Neural cell (in vitro differentiated cells): ENCODE data around the gene KLF13. TPM values are rescaled to one million over a fixed set of nuclear protein-coding genes. Genes with fewer than 3 reads are reported as not detected.

Source experiments
- H2AFZ ChIP-seq: fragments of 200-600, 300-800 bp; sonication (generic), shearing (Covaris generic); 2 replicates; pipeline ENCODE4 v1.6.0; 2014; ENCODE audit warnings: low read depth, mild to moderate bottlenecking, antibody characterized with exemption, low read length, moderate library complexity
- H3F3A ChIP-seq: fragments of 200-600 bp; shearing (Covaris generic); 2 replicates; pipeline ENCODE4 v1.6.1; 2016; ENCODE audit warnings: mild to moderate bottlenecking, moderate library complexity, mixed read lengths, antibody characterized with exemption, low read length; ENCODE audit not compliant: insufficient read depth, poor library complexity, severe bottlenecking
- H3K27ac ChIP-seq: fragments of 200-600, 300-800 bp; sonication (generic), shearing (Covaris generic); 2 replicates; pipeline ENCODE4 v1.5.1; 2014; ENCODE audit warnings: mild to moderate bottlenecking, low read length, moderate library complexity
- H3K27me3 ChIP-seq: fragments of 300-800, 200-600 bp; sonication (generic), shearing (Covaris generic); 2 replicates; pipeline ENCODE4 v1.6.0; 2014; ENCODE audit warnings: mild to moderate bottlenecking, low read depth, low read length, moderate library complexity; ENCODE audit not compliant: insufficient read depth
- H3K36me3 ChIP-seq: fragments of 300-800, 200-600 bp; sonication (generic), shearing (Covaris generic); 2 replicates; pipeline ENCODE4 v1.5.1; 2014; ENCODE audit warnings: mild to moderate bottlenecking, antibody characterized with exemption, low read length, moderate library complexity; ENCODE audit not compliant: insufficient read depth
- H3K4me2 ChIP-seq: fragments of 300-800, 200-600 bp; sonication (generic), shearing (Covaris generic); 2 replicates; pipeline ENCODE4 v1.6.0; 2014; ENCODE audit warnings: mild to moderate bottlenecking, low read length
- H3K4me3 ChIP-seq: fragments of 300-800, 200-600 bp; sonication (generic), shearing (Covaris generic); 2 replicates; pipeline ENCODE4 v1.5.1; 2014; ENCODE audit warnings: mild to moderate bottlenecking, low read length, moderate library complexity
- H3K79me2 ChIP-seq: fragments of 200-600 bp; shearing (Covaris generic); replicated peaks from 2 replicates; pipeline ENCODE4 v1.6.0; 2014; ENCODE audit warnings: mild to moderate bottlenecking, low read length, moderate library complexity; ENCODE audit not compliant: insufficient read depth
- H3K9ac ChIP-seq: fragments of 300-800, 200-600 bp; sonication (generic), shearing (Covaris generic); 2 replicates; pipeline ENCODE4 v1.6.1; 2016; ENCODE audit warnings: mild to moderate bottlenecking, low read length, mixed read lengths
- H3K9me2 ChIP-seq: fragments of 200-600 bp; shearing (Covaris generic); 2 replicates; pipeline ENCODE4 v1.6.1; 2016; ENCODE audit warnings: mild to moderate bottlenecking, low read length, mixed read lengths; ENCODE audit not compliant: insufficient read depth
- H3K9me3 ChIP-seq: fragments of 200-600, 300-800 bp; sonication (generic), shearing (Covaris generic); 2 replicates; pipeline ENCODE4 v1.6.1; 2016; ENCODE audit warnings: mild to moderate bottlenecking, mixed run types, low read length, moderate library complexity, mixed read lengths
- H4K20me1 ChIP-seq: fragments of 200-600 bp; shearing (Covaris generic); 2 replicates; pipeline ENCODE4 v1.6.1; 2016; ENCODE audit warnings: mild to moderate bottlenecking, mixed run types; ENCODE audit not compliant: insufficient read depth
- EP300 ChIP-seq: fragments of 450-650 bp; conservative IDR thresholded peaks from 2 replicates; pipeline ENCODE4 v1.6.1; 2014; ENCODE audit warnings: antibody characterized with exemption, mild to moderate bottlenecking, moderate library complexity; ENCODE audit not compliant: poor library complexity, severe bottlenecking
- EZH2 ChIP-seq: fragments of 200-600, 300-800 bp; shearing (Covaris generic), sonication (generic); IDR thresholded peaks from 2 replicates; pipeline ENCODE4 v1.6.1; 2014; ENCODE audit warnings: antibody characterized with exemption, low read length, borderline replicate concordance, mild to moderate bottlenecking; ENCODE audit not compliant: insufficient read depth, poor library complexity, severe bottlenecking
- MXI1 ChIP-seq: fragments of 450-650 bp; conservative IDR thresholded peaks from 2 replicates; pipeline ENCODE4 v1.6.1; 2014; ENCODE audit warnings: antibody characterized with exemption, mild to moderate bottlenecking; ENCODE audit not compliant: poor library complexity, severe bottlenecking
- POLR2AphosphoS5 ChIP-seq: IDR thresholded peaks from 2 replicates; pipeline ENCODE4 v1.6.1; 2012
- RAD21 ChIP-seq: fragments of 450-650 bp; conservative IDR thresholded peaks from 2 replicates; pipeline ENCODE4 v1.6.1; 2014; ENCODE audit warnings: antibody characterized with exemption, mild to moderate bottlenecking, moderate library complexity
- SMC3 ChIP-seq: fragments of 450-650 bp; conservative IDR thresholded peaks from 2 replicates; pipeline ENCODE4 v1.6.1; 2014; ENCODE audit warnings: antibody characterized with exemption, mild to moderate bottlenecking, moderate library complexity; ENCODE audit not compliant: poor library complexity
- TAF1 ChIP-seq: IDR thresholded peaks from 2 replicates; pipeline ENCODE4 v1.6.1; 2012; ENCODE audit warnings: low read depth
- polyA plus RNA-seq: library from polyadenylated mRNA; depleted of rRNA; stranded (reverse); fragments of >200 nt; gene quantifications from 2 replicates; pipeline ENCODE4 v1.2.3, GENCODE V29; 2014
- TF ChIP-seq, protein P1 (sequence below): fragments of 450-650 bp; IDR thresholded peaks from 2 replicates; pipeline ENCODE4 v1.5.1; 2014; ENCODE audit warnings: antibody characterized with exemption, mild to moderate bottlenecking, moderate library complexity; ENCODE audit not compliant: poor library complexity, severe bottlenecking
- TF ChIP-seq, protein P2 (sequence below): IDR thresholded peaks from 2 replicates; pipeline ENCODE4 v1.6.1; 2012; ENCODE audit warnings: borderline replicate concordance

The KLF13 gene
- polyA plus RNA-seq, 1 donor from 2014 or later: 17.0 TPM

DNA sequence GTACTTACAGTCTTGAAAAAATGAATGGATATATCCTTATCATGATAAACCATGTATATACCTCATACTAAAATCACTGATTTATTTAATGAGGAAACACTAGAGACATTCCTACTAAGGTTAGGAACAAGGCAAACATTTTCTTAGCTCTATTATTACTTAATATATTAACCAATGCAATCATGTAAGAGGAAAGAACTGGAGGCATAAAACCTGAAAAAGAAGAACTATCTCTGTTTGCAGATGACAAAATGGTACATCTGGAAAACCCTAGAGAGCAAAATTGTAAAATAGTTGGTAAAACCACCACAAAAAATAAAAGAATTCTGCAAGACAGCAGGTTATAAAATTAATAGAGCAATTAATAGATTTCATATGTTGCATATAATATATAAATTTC, 81.2 kb downstream of the KLF13 start:
- Histone ChIP-seq H3K27me3 (no peaks in the 10 kb centered on the region), H3K9me3 (peaks cover 6% of the 10 kb centered on the region), H3K9me2 (no peaks in the 10 kb centered on the region), H3K4me3 (no peak overlapping the region), H4K20me1 (no peaks in the 10 kb centered on the region), H2AFZ (no peak overlapping the region), H3K9ac (no peak overlapping the region), H3K36me3 (no peaks in the 10 kb centered on the region), H3K79me2 (no peaks in the 10 kb centered on the region), H3K4me2 (no peak overlapping the region), H3F3A (no peaks in the 10 kb centered on the region), H3K27ac (no peak overlapping the region)
- TF ChIP-seq, protein P1, sequence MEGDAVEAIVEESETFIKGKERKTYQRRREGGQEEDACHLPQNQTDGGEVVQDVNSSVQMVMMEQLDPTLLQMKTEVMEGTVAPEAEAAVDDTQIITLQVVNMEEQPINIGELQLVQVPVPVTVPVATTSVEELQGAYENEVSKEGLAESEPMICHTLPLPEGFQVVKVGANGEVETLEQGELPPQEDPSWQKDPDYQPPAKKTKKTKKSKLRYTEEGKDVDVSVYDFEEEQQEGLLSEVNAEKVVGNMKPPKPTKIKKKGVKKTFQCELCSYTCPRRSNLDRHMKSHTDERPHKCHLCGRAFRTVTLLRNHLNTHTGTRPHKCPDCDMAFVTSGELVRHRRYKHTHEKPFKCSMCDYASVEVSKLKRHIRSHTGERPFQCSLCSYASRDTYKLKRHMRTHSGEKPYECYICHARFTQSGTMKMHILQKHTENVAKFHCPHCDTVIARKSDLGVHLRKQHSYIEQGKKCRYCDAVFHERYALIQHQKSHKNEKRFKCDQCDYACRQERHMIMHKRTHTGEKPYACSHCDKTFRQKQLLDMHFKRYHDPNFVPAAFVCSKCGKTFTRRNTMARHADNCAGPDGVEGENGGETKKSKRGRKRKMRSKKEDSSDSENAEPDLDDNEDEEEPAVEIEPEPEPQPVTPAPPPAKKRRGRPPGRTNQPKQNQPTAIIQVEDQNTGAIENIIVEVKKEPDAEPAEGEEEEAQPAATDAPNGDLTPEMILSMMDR: no peak
- TF ChIP-seq TAF1: no peak
- TF ChIP-seq, protein P2, sequence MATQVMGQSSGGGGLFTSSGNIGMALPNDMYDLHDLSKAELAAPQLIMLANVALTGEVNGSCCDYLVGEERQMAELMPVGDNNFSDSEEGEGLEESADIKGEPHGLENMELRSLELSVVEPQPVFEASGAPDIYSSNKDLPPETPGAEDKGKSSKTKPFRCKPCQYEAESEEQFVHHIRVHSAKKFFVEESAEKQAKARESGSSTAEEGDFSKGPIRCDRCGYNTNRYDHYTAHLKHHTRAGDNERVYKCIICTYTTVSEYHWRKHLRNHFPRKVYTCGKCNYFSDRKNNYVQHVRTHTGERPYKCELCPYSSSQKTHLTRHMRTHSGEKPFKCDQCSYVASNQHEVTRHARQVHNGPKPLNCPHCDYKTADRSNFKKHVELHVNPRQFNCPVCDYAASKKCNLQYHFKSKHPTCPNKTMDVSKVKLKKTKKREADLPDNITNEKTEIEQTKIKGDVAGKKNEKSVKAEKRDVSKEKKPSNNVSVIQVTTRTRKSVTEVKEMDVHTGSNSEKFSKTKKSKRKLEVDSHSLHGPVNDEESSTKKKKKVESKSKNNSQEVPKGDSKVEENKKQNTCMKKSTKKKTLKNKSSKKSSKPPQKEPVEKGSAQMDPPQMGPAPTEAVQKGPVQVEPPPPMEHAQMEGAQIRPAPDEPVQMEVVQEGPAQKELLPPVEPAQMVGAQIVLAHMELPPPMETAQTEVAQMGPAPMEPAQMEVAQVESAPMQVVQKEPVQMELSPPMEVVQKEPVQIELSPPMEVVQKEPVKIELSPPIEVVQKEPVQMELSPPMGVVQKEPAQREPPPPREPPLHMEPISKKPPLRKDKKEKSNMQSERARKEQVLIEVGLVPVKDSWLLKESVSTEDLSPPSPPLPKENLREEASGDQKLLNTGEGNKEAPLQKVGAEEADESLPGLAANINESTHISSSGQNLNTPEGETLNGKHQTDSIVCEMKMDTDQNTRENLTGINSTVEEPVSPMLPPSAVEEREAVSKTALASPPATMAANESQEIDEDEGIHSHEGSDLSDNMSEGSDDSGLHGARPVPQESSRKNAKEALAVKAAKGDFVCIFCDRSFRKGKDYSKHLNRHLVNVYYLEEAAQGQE: no peak
- no peak for TF ChIP-seq EP300
- no peak for TF ChIP-seq EZH2
- no peak for TF ChIP-seq POLR2AphosphoS5
- no peak for TF ChIP-seq SMC3
- no peak for TF ChIP-seq MXI1
- no peak for TF ChIP-seq RAD21

DNA sequence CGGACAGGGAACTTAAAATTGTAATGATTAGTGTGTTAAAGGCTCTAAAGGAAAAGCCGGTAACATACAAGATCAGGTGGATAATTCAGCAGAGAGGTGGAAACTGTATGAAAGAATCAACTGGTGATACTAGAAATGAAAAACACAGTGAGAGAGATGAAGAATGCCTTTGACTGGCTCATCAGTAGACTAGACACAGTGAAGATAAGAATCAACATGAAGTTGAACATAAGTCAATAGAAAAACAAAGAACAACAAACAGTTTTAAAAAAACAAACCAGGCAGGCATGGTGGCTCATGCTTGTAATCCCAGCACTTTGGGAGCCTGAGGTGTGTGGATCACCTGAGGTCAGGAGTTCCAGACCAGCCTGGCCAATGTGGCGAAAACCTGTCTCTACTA, 82.1 kb downstream of the KLF13 start:
- Histone ChIP-seq H3K4me3 (no peak overlapping the region), H3K9ac (no peak overlapping the region), H3K9me3 (peaks cover 6% of the 10 kb centered on the region), H3K4me2 (no peak overlapping the region), H3F3A (no peaks in the 10 kb centered on the region), H3K9me2 (no peaks in the 10 kb centered on the region), H3K79me2 (no peaks in the 10 kb centered on the region), H3K27me3 (no peaks in the 10 kb centered on the region), H2AFZ (no peak overlapping the region), H4K20me1 (no peaks in the 10 kb centered on the region), H3K36me3 (no peaks in the 10 kb centered on the region), H3K27ac (no peak overlapping the region)
- TF ChIP-seq MXI1: no peak
- no peak for TF ChIP-seq EZH2
- TF ChIP-seq EP300: no peak
- no peak for TF ChIP-seq RAD21
- TF ChIP-seq, protein P1: no peak
- TF ChIP-seq TAF1: no peak
- no peak for TF ChIP-seq SMC3
- no peak for TF ChIP-seq POLR2AphosphoS5
- TF ChIP-seq, protein P2: no peak
